ENCODE results near the gene RBM24. TPM values are rescaled to one million over a fixed set of nuclear protein-coding genes. Genes with fewer than 3 reads are reported as not detected.

The RBM24 gene
- polyA plus RNA-seq, 3 donors from 2014 or later = not detected

DNA sequence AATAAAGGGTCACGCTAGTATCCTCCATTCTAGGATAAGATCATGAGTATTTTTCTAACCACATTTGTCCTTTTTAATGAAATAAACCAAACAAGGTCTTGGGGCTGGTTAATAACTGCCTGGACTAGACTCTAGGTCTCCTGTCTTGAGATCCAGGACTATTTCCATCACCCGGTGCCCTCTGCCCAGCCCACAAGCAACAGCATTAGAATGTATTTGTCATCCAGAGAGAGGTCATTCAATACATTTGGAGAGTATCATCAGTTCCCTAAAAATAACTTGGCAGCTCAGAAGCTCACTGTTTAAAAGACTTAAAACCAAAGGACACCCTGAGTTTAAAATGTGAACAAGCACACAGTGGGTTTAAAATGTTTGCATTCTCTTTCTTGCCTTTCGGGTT lies 4.4 kb upstream of the RBM24 start:
- Mint-ChIP-seq H3K27me3 (ENCODE audit: low read depth in 3 of 3) (peaks cover 12 to 24% (median 16%) of the 10 kb centered on the region in 3 donors), H3K4me1 (peaks cover 5 to 16% of the 10 kb centered on the region in 2 donors), H3K9me3 (peaks cover 0 to 4% (median 0%) of the 10 kb centered on the region in 6 donors), H3K27ac (no peak overlapping the region), H3K36me3 (no peaks in the 10 kb centered on the region), H3K4me3 (no peak overlapping the region)
- DNase-seq = no peak

GRCh38 chr6:17277256-17277655 lies 3.9 kb upstream of the RBM24 start:
- Mint-ChIP-seq H3K4me1 (peaks cover 9 to 20% of the 10 kb centered on the region in 2 donors), H3K4me3 (no peak overlapping the region), H3K9me3 (peaks cover 0 to 5% (median 0%) of the 10 kb centered on the region in 6 donors), H3K36me3 (no peaks in the 10 kb centered on the region), H3K27ac (no peak overlapping the region), H3K27me3 (ENCODE audit: low read depth in 3 of 3) (peaks cover 17 to 26% (median 21%) of the 10 kb centered on the region in 3 donors)
- no peak for DNase-seq

- peaks cover 20 to 34% (median 22%) of the 10 kb centered on the region in 3 donors for H3K27me3 Mint-ChIP-seq (ENCODE audit: low read depth in 3 of 3)
- H3K9me3 Mint-ChIP-seq = peaks cover 0 to 5% (median 0%) of the 10 kb centered on the region in 6 donors
- peaks cover 0 to 4% (median 0%) of the 10 kb centered on the region in 3 donors for H3K36me3 Mint-ChIP-seq
- H3K4me3 Mint-ChIP-seq = no peak overlapping the region
- H3K4me1 Mint-ChIP-seq = peaks cover 9 to 22% of the 10 kb centered on the region in 2 donors
- H3K27ac Mint-ChIP-seq = no peak overlapping the region
- DNase-seq = no peak
These were observed 2.7 kb upstream of the RBM24 start for GRCh38 chr6:17278289-17279063.

GRCh38 chr6:17280138-17280537 lies 1.0 kb upstream of the RBM24 start:
- Mint-ChIP-seq H3K27me3 (ENCODE audit: low read depth in 3 of 3) (peaks cover 15 to 38% (median 24%) of the 10 kb centered on the region in 3 donors), H3K4me3 (peak overlapping the region; percentile 6 to 30 (median 27)), H3K36me3 (peaks cover 0 to 4% (median 0%) of the 10 kb centered on the region in 3 donors), H3K4me1 (peaks cover 9 to 22% of the 10 kb centered on the region in 2 donors), H3K9me3 (peaks cover 0 to 4% (median 0%) of the 10 kb centered on the region in 6 donors), H3K27ac (no peak overlapping the region)
- DNase-seq = no peak

- Mint-ChIP-seq H3K36me3 (peaks cover 0 to 4% (median 0%) of the 10 kb centered on the region in 3 donors), H3K27me3 (ENCODE audit: low read depth in 3 of 3) (peaks cover 15 to 36% (median 24%) of the 10 kb centered on the region in 3 donors), H3K9me3 (peaks cover 0 to 4% (median 0%) of the 10 kb centered on the region in 6 donors), H3K27ac (no peak overlapping the region), H3K4me1 (peaks cover 9 to 22% of the 10 kb centered on the region in 2 donors), H3K4me3 (peak overlapping the region in 2 of 5 donors; percentile 13 to 27)
- DNase-seq = no peak
These were observed 540 bp upstream of the RBM24 start for GRCh38 chr6:17280552-17281090.

GRCh38 chr6:17281497-17282481 lies 628 bp downstream of the RBM24 start:
- no peak for DNase-seq

DNA sequence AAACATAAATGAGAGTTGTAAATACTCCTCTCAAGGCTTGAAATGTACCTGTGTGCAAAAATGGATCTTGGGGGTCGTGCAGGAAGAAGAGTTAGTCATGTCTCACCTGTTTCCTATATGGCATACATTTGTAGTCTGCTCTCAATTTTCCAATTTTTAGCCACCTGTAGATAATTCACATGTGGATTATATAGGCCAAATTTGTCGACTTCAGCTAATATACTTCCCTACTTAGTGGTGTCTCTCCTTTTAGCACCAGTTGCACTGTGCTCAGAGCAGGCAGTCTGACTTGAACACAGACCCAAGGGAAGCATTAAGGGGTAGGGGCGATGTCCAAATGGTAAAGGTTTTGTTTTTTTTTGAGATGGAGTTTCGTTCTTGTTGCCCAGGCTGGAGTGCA lies 1.9 kb downstream of the RBM24 start:
- Mint-ChIP-seq H3K36me3 (peaks cover 0 to 4% (median 0%) of the 10 kb centered on the region in 3 donors), H3K4me3 (peak overlapping the region in 2 of 5 donors; percentile 53 to 63), H3K9me3 (peaks cover 0 to 4% (median 0%) of the 10 kb centered on the region in 6 donors), H3K27ac (no peak overlapping the region), H3K27me3 (ENCODE audit: low read depth in 3 of 3) (peaks cover 13 to 31% (median 18%) of the 10 kb centered on the region in 3 donors), H3K4me1 (peaks cover 9 to 22% of the 10 kb centered on the region in 2 donors)
- no peak for DNase-seq

More at GRCh38 chr6:17281497-17282481, 628 bp downstream of the RBM24 start:
- H3K4me3 Mint-ChIP-seq = peak overlapping the region; percentile 73 to 83 (median 80)
- peaks cover 9 to 22% of the 10 kb centered on the region in 2 donors for H3K4me1 Mint-ChIP-seq
- peaks cover 0 to 4% (median 0%) of the 10 kb centered on the region in 6 donors for H3K9me3 Mint-ChIP-seq
- H3K27me3 Mint-ChIP-seq (ENCODE audit: low read depth in 3 of 3) = peaks cover 13 to 33% (median 22%) of the 10 kb centered on the region in 3 donors
- H3K36me3 Mint-ChIP-seq = peaks cover 0 to 4% (median 0%) of the 10 kb centered on the region in 3 donors
- H3K27ac Mint-ChIP-seq = no peak overlapping the region

DNA sequence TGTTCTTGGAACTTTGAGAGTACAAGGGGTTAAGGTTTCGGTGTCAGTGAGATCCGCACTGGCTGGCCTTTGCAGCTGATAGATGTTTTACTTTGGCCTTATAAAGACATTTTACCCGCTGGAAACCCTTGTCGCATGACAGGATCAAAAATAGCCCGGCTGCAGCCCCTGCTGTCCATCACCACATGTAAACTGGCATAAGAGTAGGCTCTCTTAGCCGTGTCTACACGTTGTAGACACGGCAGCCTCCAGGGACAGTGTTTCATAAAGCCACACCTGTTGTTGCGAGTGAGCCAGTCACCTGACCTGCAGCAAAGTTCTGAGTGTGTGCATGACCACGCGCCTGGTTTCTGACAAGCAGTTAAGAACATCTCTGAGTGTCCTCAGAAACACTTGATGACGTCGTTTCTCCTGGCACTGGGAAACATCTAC lies 8.5 kb downstream of the RBM24 start:
- H3K9me3 Mint-ChIP-seq = no peaks in the 10 kb centered on the region
- no peak overlapping the region for H3K4me3 Mint-ChIP-seq
- no peaks in the 10 kb centered on the region for H3K4me1 Mint-ChIP-seq
- H3K27me3 Mint-ChIP-seq (ENCODE audit: low read depth in 3 of 3) = peaks cover 3 to 5% (median 4%) of the 10 kb centered on the region in 3 donors
- H3K36me3 Mint-ChIP-seq = no peaks in the 10 kb centered on the region
- no peak for DNase-seq
- H3K27ac Mint-ChIP-seq = no peak overlapping the region

- Mint-ChIP-seq H3K4me3 (no peak overlapping the region), H3K27me3 (ENCODE audit: low read depth in 3 of 3) (peaks cover 2 to 9% (median 3%) of the 10 kb centered on the region in 3 donors), H3K9me3 (no peaks in the 10 kb centered on the region), H3K4me1 (no peaks in the 10 kb centered on the region), H3K27ac (no peak overlapping the region), H3K36me3 (no peaks in the 10 kb centered on the region)
- no peak for DNase-seq
These were observed 10.6 kb downstream of the RBM24 start for GRCh38 chr6:17291778-17292177.

DNA sequence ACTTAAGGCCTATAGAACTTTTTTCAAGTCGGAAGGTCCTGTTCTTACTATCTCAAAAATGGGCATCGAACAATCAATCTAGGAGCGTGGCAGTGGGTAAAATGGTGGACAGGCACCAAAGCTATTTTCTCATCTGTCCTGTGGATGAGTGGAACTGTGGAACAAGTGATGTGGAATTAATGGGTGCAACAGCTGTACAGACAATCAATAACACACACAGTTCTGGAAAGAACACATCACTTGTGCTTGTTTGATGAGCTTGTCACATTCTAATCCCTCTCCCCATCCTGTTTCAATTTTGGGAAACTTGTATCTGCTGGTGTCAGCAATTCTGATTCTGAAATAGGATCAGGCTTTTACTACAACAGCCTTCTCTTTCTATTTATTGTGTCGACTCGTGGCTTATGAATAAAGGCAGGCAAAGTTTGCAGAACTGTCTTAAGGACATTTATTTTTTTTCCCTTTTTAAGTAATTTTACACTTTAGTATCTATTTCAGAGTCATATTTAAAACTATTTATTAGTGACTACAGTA lies 11.5 kb downstream of the RBM24 start:
- no peaks in the 10 kb centered on the region for H3K9me3 Mint-ChIP-seq

DNA sequence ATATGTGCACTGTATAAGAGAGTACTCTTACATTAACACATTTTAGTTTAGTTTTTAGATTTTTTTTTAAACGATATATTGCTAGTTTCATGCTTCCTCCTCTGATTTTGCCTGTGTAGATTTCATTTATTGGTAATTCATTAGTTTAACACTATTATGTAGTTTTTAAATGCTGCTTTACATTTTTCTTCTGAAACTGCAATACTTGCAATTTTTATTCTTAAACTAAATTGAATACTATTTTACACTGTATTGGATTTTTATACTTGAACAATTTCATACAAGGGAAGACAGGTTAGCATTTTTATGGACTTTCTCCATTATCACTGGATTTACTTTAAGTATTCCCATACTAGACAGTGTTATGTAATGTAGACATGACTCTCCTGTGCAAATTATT lies 12.2 kb downstream of the RBM24 start:
- DNase-seq = no peak
- Mint-ChIP-seq H3K4me3 (no peak overlapping the region), H3K9me3 (no peaks in the 10 kb centered on the region), H3K27ac (no peak overlapping the region), H3K27me3 (ENCODE audit: low read depth in 3 of 3) (peaks cover 2 to 8% (median 3%) of the 10 kb centered on the region in 3 donors), H3K4me1 (no peaks in the 10 kb centered on the region), H3K36me3 (no peaks in the 10 kb centered on the region)

More for the DNA sequence above, 11.5 kb downstream of the RBM24 start:
- H3K4me1 Mint-ChIP-seq = no peaks in the 10 kb centered on the region
- no peak overlapping the region for H3K27ac Mint-ChIP-seq
- H3K4me3 Mint-ChIP-seq = no peak overlapping the region
- no peak for DNase-seq
- H3K27me3 Mint-ChIP-seq (ENCODE audit: low read depth in 3 of 3) = peaks cover 2 to 9% (median 3%) of the 10 kb centered on the region in 3 donors
- no peaks in the 10 kb centered on the region for H3K36me3 Mint-ChIP-seq

DNA sequence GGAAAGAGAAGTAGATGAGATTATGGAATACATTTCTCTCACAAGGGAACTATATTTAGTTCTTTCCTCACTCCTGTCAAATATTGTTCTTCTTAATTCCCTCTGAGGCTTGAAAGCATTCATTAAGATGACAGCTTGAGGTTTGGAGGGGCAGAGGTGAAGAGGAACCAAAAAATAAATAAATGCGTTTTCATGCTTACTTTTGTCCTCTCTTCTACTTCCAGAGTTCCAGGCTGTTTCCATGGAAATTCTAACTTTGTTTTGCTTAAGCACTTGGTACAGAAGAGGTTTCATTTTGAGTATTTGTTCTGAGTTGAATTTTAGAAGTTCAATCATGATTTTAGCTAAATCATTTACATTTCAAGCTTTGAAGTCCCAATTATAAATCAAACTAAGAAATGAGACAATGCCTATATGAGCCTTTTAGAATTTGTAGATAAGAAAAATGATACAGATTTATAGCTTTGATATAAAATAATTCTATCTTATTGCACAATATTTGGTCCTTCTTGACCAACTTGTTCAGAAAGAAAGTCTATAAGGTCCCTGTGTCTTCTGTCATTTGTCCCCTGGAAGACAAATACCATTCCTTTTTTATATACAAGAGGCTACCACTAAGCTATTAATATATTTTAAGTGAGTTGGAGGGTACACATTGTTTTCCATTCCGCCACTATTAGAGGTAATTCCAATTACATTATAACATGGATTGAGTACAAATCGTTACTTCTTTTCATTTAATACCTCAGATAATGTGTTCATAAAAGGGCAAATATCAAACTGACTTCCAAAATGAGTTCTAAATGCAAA lies 16.3 kb downstream of the RBM24 start:
- Mint-ChIP-seq H3K27me3 (ENCODE audit: low read depth in 3 of 3) (peaks cover 1 to 7% (median 2%) of the 10 kb centered on the region in 3 donors), H3K9me3 (no peaks in the 10 kb centered on the region), H3K4me3 (no peak overlapping the region), H3K36me3 (peaks cover 0 to 3% (median 0%) of the 10 kb centered on the region in 3 donors), H3K27ac (no peak overlapping the region), H3K4me1 (no peaks in the 10 kb centered on the region)
- no peak for DNase-seq
